ENCODE results near the gene CALY.

Gene CALY

GRCh38 chr10:133353988-133354605, 17.4 kb upstream of the CALY start:
- H3K27ac ChIP-seq (ENCODE audit: extremely low read depth, low read depth, low read length), result no peak overlapping the region
- H3K9me3 ChIP-seq (ENCODE audit: control insufficient read depth, insufficient read depth, low read depth, low read length), result no peaks in the 10 kb centered on the region
- CTCF ChIA-PET, result interaction anchor here (1.6 kb wide), 1 partner anchor 25 kb away, joined by 10 read pairs; no protein-coding TSS in a partner anchor
- TF ChIP-seq ZNF624 (tag by site-specific recombination; IDR thresholded peaks at IDR 0.05), result no peak
- no peak for TF ChIP-seq ZNF148 (tag by site-specific recombination; IDR thresholded peaks at IDR 0.05; ENCODE audit: borderline replicate concordance)
- no peak for TF ChIP-seq ZBTB6 (tag by site-specific recombination; IDR thresholded peaks at IDR 0.05)
- no peak for TF ChIP-seq ZNF645 (tag by site-specific recombination; IDR thresholded peaks at IDR 0.05)
- no peak for TF ChIP-seq ZNF311 (tag by site-specific recombination; IDR thresholded peaks at IDR 0.05; ENCODE audit: borderline replicate concordance)
- no peak for TF ChIP-seq ZNF350 (tag by site-specific recombination; IDR thresholded peaks at IDR 0.05)
- no peak for TF ChIP-seq ZNF561 (tag by site-specific recombination; IDR thresholded peaks at IDR 0.05; ENCODE audit: borderline replicate concordance)
- TF ChIP-seq ZBTB48 (tag by site-specific recombination; IDR thresholded peaks at IDR 0.05), result no peak
- no peak for TF ChIP-seq ZNF10 (tag by site-specific recombination; IDR thresholded peaks at IDR 0.05)
- no peak for TF ChIP-seq ZFP41 (tag by site-specific recombination; IDR thresholded peaks at IDR 0.05; ENCODE audit: borderline replicate concordance)
- TF ChIP-seq BCL11B (tag by site-specific recombination; IDR thresholded peaks at IDR 0.05; ENCODE audit: low read depth), result no peak
- TF ChIP-seq REST (tag by site-specific recombination; IDR thresholded peaks at IDR 0.05), result no peak
- TF ChIP-seq ZNF521 (tag by site-specific recombination; IDR thresholded peaks at IDR 0.05), result no peak
- TF ChIP-seq KLF8 (tag by site-specific recombination; IDR thresholded peaks at IDR 0.05), result no peak
- TF ChIP-seq ZNF221 (tag by site-specific recombination; IDR thresholded peaks at IDR 0.05; ENCODE audit: borderline replicate concordance), result no peak
- no peak for TF ChIP-seq TRIM28 (IDR thresholded peaks at IDR 0.05; ENCODE audit: borderline replicate concordance, low read length)
- TF ChIP-seq ZNF837 (tag by site-specific recombination; IDR thresholded peaks at IDR 0.05), result no peak
- TF ChIP-seq OVOL3 (tag by site-specific recombination; IDR thresholded peaks at IDR 0.05), result no peak
- no peaks in the 10 kb centered on the region for H3K36me3 ChIP-seq (ENCODE audit: control insufficient read depth in 2 of 2, insufficient read depth in 1 of 2, low read length in 2 of 2)
- POLR2A ChIA-PET, result interaction anchor here (0.8 to 1.8 kb wide), 2 partner anchors 16 to 31 kb away, joined by 3 to 4 read pairs; no protein-coding TSS in a partner anchor
- no peaks in the 10 kb centered on the region for H3K4me1 ChIP-seq (ENCODE audit: control insufficient read depth, insufficient read depth, low read length)
- no peak overlapping the region for H3K4me3 ChIP-seq (ENCODE audit: low read depth, low read length)
